GM21390 (cell line): Measurements from ENCODE around the gene DOCK1.

Experiments used
- ATAC-seq: cut with Tn5 transposase; IDR thresholded peaks from one replicate; pipeline ENCODE4 v1.9.1; 2021; ENCODE audit not compliant: unreplicated experiment

DOCK1 gene

DNA sequence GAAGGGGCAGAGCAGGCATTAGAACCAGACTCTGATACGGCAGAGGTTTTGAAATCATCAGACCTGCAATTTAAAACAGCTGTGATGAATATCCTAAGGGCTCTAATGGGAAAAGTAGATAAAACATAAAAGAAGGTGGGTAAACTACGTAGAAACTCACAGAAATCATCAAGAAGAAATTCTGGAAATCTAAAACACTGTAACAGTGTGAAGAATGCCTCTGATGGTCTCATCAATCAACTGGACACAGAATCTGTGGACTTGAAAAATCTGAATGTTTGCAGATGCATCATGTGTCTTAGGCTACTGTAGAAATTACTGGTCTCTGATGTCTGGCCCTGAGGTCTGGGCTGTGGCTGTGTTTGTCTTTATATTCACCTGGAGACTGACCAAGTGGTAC is 470.8 kb downstream of the DOCK1 start:
- no peak for ATAC-seq

DNA sequence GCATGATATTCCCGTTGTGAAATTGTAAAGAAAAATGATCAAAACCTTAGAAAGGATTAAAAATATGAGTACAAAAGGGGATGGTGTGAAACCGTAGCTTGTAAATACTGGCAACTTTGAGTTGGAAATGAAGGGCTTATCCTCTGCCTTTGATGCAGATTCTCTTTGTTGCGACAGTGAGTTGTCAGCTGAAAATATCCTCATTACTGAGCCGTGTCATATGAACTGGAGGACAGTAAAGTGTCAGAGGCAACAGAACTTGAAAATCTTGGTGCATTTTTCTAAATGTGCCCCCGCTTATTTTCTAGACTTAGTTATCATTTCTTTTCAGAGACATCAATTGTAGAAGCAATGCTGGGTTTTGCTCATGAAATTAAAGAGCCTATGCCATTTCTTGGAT is 473.4 kb downstream of the DOCK1 start:
- no peak for ATAC-seq

DNA sequence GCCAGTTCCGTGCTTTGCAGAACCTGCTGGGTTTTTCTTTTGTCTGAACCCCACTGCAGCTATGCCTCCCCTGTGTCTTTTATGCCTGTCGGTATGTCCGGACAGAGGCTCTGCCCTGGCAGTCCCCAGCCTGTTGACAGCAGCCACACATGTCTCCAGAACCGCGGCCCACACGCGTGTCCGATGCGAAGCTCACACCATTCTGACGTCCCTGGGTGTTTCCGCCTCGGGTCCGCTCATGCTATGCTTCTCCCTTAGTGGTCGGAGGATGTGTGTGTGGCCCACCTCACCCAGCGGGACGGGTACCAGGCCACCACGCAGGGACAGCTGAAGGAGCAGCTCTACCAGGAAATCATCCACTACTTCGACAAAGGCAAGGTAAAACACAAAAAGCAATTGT is 479.3 kb downstream of the DOCK1 start:
- no peak for ATAC-seq

DNA sequence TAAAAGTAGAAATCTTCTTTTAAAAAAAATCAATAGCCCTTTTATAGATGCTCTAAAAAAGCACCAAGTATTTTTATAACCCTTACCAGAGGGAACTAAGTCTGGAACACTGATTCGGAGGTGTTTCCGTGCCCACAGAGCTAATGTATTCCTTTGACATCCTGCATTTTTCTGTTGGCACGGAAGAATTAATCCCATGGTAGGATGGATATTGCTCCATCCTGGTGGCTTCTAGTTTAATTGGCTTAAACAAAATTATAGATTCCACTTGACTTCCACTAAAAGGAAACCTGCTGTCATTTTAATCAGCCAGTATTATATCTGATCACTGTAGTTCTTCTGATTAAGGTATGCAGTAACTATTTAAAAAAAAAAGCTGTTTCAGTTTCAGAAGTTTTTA is 479.8 kb downstream of the DOCK1 start:
- no peak for ATAC-seq

DNA sequence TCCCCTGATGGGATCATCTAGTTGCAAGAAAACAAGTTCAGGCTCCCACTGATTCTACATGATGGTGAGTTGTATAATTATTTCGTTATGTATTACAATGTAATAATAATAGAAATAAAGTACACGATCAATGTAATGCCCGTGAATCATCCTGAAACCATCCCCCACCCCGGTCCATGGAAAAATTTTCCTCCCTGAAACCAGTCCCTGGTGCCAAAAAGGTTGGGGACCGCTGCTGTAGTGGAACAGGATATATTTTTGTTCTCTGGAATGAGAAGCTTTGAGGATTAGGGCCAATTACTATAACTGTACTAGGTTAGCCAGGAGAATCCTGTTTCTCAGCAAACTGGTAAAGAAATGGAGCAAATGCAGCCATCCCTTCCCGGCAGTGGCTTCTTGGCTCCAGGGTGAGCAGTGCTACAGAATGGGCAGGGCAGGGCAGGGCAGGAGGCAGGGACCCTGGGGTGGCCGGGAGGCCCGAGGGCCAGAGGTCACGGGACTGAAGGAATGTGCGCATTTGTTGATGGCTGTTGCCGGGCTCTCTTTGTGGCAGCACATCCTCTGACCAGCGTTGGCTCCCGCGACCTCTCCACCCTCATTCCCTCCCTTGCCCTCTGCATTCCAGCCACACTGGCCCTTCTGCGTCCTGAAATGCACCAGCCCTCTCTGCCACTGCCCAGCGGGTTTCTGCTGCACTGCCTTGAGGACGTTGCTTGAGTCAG is 481.5 kb downstream of the DOCK1 start:
- ATAC-seq, result no peak

DNA sequence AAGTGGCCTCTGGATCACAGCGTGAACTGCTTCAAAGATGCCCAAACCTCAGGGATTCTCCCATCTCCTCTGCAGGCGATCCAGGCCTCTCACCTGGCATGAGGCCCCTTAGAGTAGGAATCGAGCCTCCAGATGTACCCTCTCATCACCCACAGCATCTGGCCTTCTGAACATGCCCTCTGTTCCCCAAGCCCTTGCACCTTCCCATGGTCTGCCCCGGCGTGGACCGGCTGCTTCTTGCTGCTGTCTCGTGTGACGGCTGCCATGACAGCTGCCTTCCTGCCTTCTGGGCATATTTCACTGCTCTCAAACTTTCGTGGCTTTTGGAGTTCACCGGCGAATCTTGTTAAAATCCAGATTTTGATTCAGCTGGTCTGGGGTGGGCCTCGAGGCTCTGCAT is 486.6 kb downstream of the DOCK1 start:
- no peak for ATAC-seq

DNA sequence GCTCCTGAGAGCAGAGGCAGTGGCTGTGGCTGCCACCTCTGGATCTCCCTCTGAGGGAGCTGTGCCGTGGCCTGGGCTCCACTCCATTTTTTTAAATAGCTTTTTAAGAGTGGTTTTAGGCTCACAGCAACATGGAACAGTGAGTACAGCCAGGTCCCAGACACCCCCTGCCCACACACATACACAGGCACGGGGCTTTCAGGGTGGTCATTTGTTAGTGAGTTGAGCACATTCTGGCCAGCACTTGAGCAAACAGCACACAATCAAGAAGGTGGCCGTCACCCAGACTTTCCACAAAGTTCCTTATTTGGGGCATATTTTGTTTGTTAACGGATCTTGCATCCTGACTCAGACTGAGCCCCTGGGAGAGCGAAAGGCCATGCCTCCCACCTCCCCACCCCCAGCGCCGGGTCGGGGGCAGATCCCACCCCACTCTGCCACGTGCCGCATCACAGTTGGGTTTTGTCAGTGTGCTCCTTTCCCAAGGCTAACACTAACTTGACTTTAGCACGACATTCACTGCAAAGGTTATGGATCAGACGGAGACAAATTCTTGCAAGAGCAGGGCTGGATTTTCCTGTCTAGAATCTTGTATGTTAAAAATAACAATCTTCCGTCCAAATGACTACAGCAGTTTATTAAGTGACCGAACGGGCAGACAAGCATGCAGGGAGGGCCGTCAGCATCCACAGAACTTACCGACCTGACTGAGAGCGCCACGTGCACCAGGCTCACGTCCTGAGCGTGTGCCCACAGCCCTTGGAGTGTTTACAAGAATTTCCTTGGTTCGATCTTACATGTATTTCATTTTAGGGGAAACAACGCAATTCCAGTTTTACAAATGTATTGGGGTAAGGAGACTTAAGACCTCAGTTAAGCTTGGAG is 487.4 kb downstream of the DOCK1 start:
- no peak for ATAC-seq

DNA sequence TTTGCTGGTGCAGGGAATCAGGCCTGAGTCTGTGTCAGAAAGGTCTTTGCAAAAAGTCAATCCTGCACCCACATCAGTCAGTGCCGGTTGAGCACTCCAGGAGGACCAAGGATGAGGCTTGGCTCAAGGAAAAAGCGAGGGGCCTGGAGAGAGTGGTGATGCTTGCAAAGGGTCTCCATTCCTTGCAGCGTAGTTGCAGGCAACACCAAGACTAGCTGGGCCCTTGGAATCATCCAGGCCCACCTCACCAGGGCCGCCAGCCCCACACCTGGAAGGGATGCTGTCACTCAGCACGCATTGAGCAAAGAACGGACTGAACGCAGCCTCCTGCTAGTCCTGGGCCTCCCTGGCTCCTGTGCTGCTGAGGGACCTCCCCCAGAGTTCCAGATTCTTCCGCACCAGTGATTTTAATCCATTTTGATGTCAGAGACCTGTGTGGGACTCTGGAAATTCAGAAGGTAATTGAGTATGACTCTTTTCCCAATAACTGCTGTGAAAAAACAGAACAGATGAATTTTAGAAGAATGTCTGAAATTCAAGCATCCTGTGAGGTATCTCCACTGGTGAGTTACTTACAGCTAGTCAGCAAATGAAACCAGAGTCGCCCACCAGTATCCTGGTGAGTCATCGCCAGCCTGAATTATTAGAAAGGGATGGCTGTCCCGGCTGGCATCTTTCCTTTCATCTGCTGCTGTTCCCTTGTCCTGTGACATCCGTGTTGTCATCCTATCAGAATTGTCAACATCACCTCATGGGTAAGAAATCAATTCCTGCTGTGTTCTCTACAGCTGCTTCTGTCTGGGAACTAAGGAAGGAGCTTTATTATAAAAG is 493.1 kb downstream of the DOCK1 start:
- no peak for ATAC-seq

DNA sequence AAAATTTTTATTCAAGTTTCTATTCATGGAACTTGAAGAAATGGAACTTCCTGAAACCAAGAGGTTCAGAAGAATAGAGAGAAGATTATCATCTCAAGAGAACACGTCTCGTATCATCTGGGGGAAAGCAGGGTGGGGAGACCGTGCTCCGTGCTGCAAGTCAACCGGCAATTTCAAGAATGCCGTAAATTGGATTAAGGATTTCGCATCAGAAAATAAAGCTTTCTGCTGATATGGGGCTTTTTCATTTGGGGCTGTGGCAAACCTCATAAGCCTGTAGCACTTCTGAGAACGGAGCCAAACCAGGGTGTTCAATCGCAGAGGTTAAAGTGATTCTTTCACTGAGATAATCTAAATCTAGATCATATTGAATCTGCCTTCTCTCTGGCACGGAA is 493.7 kb downstream of the DOCK1 start:
- ATAC-seq, result no peak

DNA sequence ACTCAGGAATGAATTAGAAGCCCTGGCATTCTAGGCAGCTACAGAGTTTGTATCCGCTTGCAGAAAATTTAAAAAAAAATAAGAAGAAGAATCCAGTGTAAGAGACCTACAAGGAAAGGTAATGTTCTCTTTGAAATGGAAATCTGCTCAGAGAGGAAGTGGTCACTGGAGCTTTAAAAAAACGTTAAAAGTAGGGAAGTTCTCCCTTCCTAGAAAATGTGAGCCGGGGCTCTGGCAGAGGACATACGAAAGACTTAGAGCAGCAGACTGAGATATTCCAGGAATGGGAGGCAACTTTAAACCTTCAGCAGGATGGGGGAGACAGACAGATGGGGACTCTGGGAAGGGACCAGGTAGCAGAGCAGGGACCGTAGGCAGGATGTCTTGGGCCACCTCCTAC is 494.4 kb downstream of the DOCK1 start:
- ATAC-seq, result no peak

DNA sequence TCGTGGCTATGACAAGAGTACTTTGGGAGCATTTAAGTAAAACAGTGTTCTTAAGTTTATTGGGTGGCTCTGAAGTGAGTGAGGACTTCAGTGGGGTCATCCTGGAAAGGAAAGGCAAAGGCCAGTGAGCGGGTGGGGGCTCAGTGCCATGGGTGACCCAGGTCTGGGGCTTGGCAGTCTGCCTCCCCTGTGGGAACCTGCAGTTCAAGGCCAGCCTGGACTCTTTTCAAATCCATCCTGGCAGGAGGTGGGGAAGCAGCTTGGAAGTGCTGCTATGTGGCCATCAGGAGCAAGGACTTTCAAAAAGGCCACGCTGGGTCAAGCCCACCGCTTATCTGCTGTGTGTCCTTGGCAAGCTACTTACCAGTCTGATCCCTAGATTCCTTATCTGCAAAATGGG is 495.0 kb downstream of the DOCK1 start:
- no peak for ATAC-seq

DNA sequence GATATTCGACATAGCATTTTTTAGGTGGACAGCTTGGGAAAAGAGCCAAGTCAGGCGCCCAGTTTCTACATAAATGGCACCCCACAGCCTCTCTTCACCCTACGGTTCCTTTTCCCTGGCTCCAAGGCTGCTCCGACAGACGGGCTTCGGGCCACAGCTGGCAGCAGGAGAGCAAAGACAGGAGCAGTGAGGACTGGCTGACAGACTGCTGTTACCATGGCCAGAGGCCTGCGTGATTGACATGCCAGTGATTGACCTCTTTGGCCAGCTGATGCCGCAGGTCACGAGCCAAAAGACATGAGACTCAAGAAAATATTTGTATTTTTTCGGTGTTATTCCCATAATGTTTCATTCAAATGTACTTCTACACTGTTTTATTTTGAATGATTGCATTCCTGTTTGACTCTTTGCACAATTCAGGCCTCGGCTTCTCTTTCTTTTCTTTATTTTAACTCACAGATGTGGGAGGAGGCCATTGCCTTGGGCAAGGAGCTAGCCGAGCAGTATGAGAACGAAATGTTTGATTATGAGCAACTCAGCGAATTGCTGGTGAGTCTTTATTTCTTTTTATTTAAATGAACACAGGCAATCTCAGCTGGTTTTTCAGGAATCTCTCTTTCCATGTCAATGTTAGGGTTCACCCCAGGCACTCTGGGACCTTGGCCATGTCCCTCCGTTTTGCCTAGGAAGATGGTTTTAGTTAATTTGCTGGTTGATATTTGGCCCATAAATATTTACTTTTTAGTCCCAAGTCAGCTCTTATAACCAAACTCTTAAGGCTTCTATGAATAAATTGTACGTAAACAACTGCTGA is 497.6 kb downstream of the DOCK1 start:
- ATAC-seq, result no peak

DNA sequence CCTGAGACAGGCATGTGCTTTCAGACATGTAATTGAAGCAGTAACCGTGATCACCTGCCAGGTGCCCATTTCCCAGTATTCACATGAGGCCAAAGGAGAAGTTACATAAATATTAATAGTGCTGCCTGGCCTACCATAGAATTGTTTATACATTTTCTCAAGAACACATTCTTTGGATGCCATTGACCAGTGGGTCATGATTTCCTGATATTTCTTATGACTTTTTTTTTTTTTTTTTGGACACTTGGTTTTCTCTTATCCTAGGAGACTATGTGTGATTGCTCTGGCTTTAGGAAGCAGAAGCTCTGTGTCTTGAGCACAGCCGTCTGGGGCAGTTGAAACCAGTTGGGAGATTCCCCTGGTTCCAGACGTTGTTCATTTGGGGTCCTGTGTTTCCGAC is 500.0 kb downstream of the DOCK1 start:
- no peak for ATAC-seq

DNA sequence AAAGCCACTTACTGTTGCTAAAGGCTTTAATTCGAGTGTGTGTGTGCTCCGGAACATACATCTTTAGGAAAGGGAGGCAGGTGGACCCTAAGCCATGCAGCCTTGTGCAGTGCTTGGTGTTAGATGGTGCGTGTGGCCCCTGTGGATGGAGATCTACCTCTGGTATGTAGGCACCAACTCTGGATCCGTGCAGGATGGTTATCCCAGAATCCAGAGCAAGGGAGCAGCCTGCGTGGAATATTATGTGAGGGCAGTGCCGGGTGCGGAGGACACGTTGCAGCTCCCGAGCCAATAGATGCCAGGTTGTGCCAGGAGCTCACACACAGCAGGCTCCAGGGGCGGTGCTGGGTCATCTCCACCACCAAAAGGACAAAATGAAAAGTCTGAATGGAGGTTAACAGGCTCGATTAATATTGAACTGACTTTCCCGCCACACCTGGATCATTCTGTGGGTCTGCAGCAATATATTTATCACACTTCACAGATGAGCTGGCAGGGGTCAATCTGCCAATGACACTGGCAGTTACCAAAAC is 500.9 kb downstream of the DOCK1 start:
- ATAC-seq, result no peak

DNA sequence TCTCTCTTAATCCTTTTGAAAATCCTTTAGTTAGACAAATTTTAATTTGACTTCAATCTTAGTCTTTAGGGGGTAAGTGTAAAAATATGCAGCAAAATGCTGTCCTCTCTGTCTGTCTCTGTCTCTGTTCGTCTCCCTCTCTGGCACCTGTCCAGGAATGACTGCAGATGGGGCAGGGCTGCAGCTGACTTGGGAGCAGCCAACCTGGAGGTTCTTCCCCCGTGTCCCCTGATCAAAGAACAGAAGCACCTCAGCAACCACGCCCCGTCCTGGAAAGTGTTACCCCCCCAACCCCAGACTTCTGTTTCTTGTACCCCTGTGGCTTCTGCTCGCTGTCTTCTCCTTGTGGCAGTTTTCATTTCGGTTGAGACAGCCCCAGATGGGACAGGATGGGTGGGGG is 502.3 kb downstream of the DOCK1 start:
- no peak for ATAC-seq

DNA sequence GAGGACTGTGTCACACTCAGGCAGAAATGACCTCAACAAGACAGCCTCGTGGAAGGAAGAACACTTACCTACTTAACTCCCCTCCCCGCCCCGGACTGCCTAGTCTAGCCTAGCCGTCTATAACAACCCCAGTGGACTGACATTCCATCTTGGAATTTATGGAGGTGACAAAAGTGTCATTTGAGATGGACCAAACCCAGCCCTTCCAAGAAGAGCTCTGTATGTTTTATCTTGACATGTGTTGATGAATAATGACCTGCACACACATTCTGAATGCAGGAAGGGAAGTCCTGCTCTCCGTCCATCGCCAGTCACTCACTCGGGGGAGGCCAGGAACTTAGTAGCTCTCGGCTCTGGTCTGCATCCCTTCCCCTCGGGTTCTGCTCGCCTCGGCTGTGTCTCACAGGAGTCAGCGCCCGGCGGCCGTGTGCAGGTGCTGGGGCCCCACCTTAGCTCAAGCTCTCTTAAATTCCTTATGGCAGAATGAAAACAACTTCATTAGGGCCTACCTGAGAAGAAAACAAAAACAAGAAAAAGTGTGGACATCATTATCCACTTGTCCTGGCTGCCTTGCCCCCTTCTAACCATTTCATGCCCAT is 503.0 kb downstream of the DOCK1 start:
- no peak for ATAC-seq

DNA sequence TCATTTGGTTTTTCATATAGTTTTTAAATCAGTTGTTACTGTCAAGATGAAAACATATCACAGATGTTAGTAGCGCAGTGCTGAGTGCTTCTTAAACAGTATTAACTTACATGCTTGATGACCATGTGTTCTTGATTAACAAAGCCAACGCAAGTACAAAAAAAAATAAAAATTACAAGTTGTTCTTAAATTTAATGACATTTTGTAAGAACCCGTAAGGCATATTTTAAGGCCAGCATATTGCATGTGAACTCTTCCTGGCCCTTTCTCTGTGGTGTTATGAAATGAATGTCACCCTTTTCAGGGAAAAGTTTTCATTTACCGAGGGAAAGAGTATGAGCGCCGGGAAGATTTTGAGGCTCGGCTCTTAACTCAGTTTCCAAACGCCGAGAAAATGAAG is 503.5 kb downstream of the DOCK1 start:
- no peak for ATAC-seq

DNA sequence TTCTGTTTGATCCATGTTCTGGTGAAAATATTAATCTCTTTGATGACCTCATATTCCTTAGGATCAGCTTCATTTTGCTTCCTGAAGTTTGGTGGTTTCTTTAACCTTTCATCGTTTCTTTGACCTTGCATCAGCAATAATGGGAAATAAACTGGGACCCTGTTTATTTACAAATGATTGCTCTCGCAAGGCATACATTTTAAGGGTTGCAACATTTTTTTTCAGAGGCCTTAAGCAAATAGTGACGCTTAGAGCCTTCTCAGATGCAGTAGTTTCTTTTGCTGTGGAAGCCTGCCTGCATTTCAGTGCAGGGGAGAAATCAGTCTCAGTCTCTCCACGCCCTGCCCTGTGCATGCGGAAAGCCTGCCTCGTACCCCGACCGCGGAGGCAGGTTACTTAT is 504.8 kb downstream of the DOCK1 start:
- ATAC-seq, result no peak

DNA sequence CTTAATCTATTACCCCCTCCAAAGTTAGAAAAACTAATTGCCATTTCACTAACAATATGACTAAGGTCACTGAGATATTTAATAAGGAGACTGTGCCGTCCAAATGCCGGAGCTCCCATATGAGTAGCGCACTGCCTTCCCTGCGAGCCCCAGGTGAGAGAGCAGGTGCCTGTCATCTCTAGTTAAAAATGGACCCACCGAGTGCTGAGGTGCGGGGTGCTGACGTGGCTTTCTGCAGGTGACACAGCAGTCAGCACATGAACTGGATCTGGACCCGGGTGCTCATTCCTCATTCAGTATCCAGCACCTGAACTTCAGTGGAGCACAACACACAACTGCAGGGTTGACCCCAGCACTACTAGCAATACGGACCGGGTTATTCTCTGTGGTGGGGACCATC is 505.8 kb downstream of the DOCK1 start:
- no peak for ATAC-seq

DNA sequence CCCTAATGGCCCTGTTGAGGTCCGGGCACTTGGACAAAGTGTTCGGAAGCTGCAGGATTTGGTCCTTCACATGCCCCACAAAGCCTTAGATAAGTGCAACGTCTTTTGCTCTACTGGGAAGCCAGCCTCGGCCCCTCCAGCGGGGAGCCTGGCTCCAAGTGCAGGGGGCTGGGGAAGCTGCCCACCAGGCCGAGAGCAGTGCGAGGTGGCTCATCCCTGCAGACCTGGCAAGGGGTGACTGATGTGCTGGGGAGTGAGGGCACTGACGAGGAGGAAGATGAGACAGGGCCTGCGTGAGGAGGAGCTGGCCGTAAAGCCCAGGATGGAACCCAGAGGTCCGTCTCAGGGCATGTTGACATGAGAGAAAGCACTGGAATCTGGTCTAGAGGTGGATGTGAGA is 508.1 kb downstream of the DOCK1 start:
- ATAC-seq, result no peak
